Measurements from ENCODE around the gene POLR3GL. TPM values are rescaled to one million over a fixed set of nuclear protein-coding genes. Genes with fewer than 3 reads are reported as not detected.
A peak's percentile ranks its signal among the peaks of the same experiment; 100 is the strongest.

POLR3GL gene
- total RNA-seq, 2 experiments from 2014 or later = 19.8 to 27.3 TPM

GRCh38 chr1:145997016-145997717 lies 32.7 kb downstream of the POLR3GL start:
- Histone ChIP-seq H3K4me3 (ENCODE audit: low read depth, low read length, poor library complexity, severe bottlenecking) (peak overlapping the region; percentile 81), H4K20me1 (ENCODE audit: insufficient read depth, low read length) (no peaks in the 10 kb centered on the region), H3K9me3 (ENCODE audit: low read length) (no peaks in the 10 kb centered on the region), H3K27ac (ENCODE audit: low read depth, low read length, poor library complexity, severe bottlenecking) (peak overlapping the region; percentile 81), H3K9me2 (ENCODE audit: insufficient read depth, low read length) (no peaks in the 10 kb centered on the region), H2AFZ (ENCODE audit: low read length) (peak overlapping the region; percentile 67; the same call in 1 of the 2 replicates), H3K36me3 (ENCODE audit: insufficient read depth, low read length) (peaks cover 38% of the 10 kb centered on the region), H3K79me2 (ENCODE audit: insufficient read depth, low read depth, low read length) (peaks cover 32% of the 10 kb centered on the region; the same call in 1 of the 2 replicates), H3K4me2 (ENCODE audit: low read length) (peak overlapping the region; percentile 97), H3K4me1 (ENCODE audit: insufficient read depth, low read length, poor library complexity, severe bottlenecking) (peaks cover 50% of the 10 kb centered on the region)
- ChIA-PET POLR2A (interaction anchor here (1.1 to 8.3 kb wide), 8 partner anchors 11 to 139 kb away, joined by 3 to 67 read pairs (median 6); partner anchors contain the start of genes ANKRD34A, LIX1L, PIAS3 and POLR3GL), CTCF (ENCODE audit: unreplicated experiment) (interaction anchor here (1.0 to 2.6 kb wide), 2 partner anchors 18 to 33 kb away, joined by 3 to 10 read pairs; partner anchors contain the start of genes ANKRD34A and POLR3GL)
- TF ChIP-seq CTCF (conservative IDR thresholded peaks at IDR 0.05; ENCODE audit: low read length) (no peak), EZH2phosphoT487 (IDR thresholded peaks at IDR 0.05; ENCODE audit: borderline replicate concordance, low read depth, low read length) (no peak)
- intact Hi-C loops (cut with micrococcal nuclease; ENCODE audit: unreplicated experiment) = loop anchor here (2.0 to 5.0 kb wide), 2 partner anchors 40 to 70 kb away; partner anchors contain the start of gene RBM8A
- peak; percentile 75 for DNase-seq (ENCODE audit: low spot score)
- TSS peak; percentile 94 for BruUV-seq (replicated peaks)

- TF ChIP-seq EZH2phosphoT487 (IDR thresholded peaks at IDR 0.05; ENCODE audit: borderline replicate concordance, low read depth, low read length) (no peak), CTCF (conservative IDR thresholded peaks at IDR 0.05; ENCODE audit: low read length) (0 out of 2 replicates have a peak, but pooled peaks have one; percentile 22)
- Histone ChIP-seq H3K27ac (ENCODE audit: low read depth, low read length, poor library complexity, severe bottlenecking) (peak overlapping the region; percentile 81), H3K4me3 (ENCODE audit: low read depth, low read length, poor library complexity, severe bottlenecking) (peak overlapping the region; percentile 81), H3K9me2 (ENCODE audit: insufficient read depth, low read length) (no peaks in the 10 kb centered on the region), H4K20me1 (ENCODE audit: insufficient read depth, low read length) (no peaks in the 10 kb centered on the region), H3K79me2 (ENCODE audit: insufficient read depth, low read depth, low read length) (peaks cover 32% of the 10 kb centered on the region; the same call in 1 of the 2 replicates), H3K4me2 (ENCODE audit: low read length) (peak overlapping the region; percentile 97), H3K36me3 (ENCODE audit: insufficient read depth, low read length) (peaks cover 33% of the 10 kb centered on the region), H2AFZ (ENCODE audit: low read length) (peak overlapping the region; percentile 67; the same call in 1 of the 2 replicates), H3K9me3 (ENCODE audit: low read length) (no peaks in the 10 kb centered on the region), H3K4me1 (ENCODE audit: insufficient read depth, low read length, poor library complexity, severe bottlenecking) (peaks cover 50% of the 10 kb centered on the region)
- no peak for DNase-seq (ENCODE audit: low spot score)
- ChIA-PET CTCF (ENCODE audit: unreplicated experiment) (interaction anchor here (1.0 to 2.6 kb wide), 2 partner anchors 19 to 33 kb away, joined by 3 to 10 read pairs; partner anchors contain the start of genes ANKRD34A and POLR3GL), POLR2A (interaction anchor here (0.5 to 8.3 kb wide), 8 partner anchors 9 to 139 kb away, joined by 3 to 67 read pairs (median 4); partner anchors contain the start of genes ANKRD34A, LIX1L, PIAS3 and POLR3GL)
- intact Hi-C loops (cut with micrococcal nuclease; ENCODE audit: unreplicated experiment) = loop anchor here (2.0 to 5.0 kb wide), 2 partner anchors 39 to 70 kb away; partner anchors contain the start of gene RBM8A
- BruUV-seq (replicated peaks) = no TSS peak
Observed at GRCh38 chr1:145997718-145998023, 33.2 kb downstream of the POLR3GL start.
